Lower leg skin (tissue), 3 donors: ENCODE data around the gene FIBCD1.

ENCODE experiments used
- POLR2A ChIP-seq, 2 donors: fragments of 450-650 bp; IDR thresholded peaks; one replicate each; pipeline ENCODE4 v1.6.1; 2016 to 2017; ENCODE audit warnings: antibody characterized with exemption in 2 of 2, mild to moderate bottlenecking in 1 of 2, moderate library complexity in 1 of 2
- TF ChIP-seq, protein P1 (sequence below), 3 donors: fragments of 450-650 bp; IDR thresholded peaks; one replicate each; pipeline ENCODE4 v1.5.1; 2016; ENCODE audit warnings: antibody characterized with exemption in 3 of 3, mild to moderate bottlenecking in 3 of 3, moderate library complexity in 2 of 3

GRCh38 chr9:130862747-130863146 is 76.3 kb downstream of the FIBCD1 start:
- TF ChIP-seq, protein P1, sequence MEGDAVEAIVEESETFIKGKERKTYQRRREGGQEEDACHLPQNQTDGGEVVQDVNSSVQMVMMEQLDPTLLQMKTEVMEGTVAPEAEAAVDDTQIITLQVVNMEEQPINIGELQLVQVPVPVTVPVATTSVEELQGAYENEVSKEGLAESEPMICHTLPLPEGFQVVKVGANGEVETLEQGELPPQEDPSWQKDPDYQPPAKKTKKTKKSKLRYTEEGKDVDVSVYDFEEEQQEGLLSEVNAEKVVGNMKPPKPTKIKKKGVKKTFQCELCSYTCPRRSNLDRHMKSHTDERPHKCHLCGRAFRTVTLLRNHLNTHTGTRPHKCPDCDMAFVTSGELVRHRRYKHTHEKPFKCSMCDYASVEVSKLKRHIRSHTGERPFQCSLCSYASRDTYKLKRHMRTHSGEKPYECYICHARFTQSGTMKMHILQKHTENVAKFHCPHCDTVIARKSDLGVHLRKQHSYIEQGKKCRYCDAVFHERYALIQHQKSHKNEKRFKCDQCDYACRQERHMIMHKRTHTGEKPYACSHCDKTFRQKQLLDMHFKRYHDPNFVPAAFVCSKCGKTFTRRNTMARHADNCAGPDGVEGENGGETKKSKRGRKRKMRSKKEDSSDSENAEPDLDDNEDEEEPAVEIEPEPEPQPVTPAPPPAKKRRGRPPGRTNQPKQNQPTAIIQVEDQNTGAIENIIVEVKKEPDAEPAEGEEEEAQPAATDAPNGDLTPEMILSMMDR (IDR thresholded peaks at IDR 0.05): no peak
- TF ChIP-seq POLR2A (IDR thresholded peaks at IDR 0.05): no peak
